Thoracic aorta (tissue), 2 donors: ENCODE results near the gene SLC26A11. TPM values are rescaled to one million over a fixed set of nuclear protein-coding genes. Genes with fewer than 3 reads are reported as not detected.

ENCODE experiments used
- ATAC-seq: fragments of 150-250 bp; one replicate; pipeline ENCODE4 v1.8.0; 2017; ENCODE audit warnings: low read depth; ENCODE audit not compliant: insufficient number of reproducible peaks, low FRiP score
- DNase-seq: peaks from one replicate; pipeline ENCODE4 v3.0.0-alpha.2; 2020; ENCODE audit warnings: low spot score
- H3K27ac ChIP-seq, 2 donors: fragments of 200-600 bp; sonication (generic); 1 replicate in 1 of 2; 2 replicates in 1 of 2; pipeline ENCODE4 v1.5.1; 2016; ENCODE audit warnings: mild to moderate bottlenecking in 2 of 2, moderate library complexity in 2 of 2
- H3K27me3 ChIP-seq: fragments of 200-600 bp; sonication (generic); replicated peaks from 2 replicates; pipeline ENCODE4 v1.6.0; 2016; ENCODE audit warnings: mild to moderate bottlenecking; ENCODE audit not compliant: insufficient read depth
- H3K36me3 ChIP-seq: fragments of 200-600 bp; sonication (generic); one replicate; pipeline ENCODE4 v1.5.1; 2016
- H3K4me1 ChIP-seq, 2 donors: fragments of 200-600 bp; sonication (generic); 1 replicate in 1 of 2; 2 replicates in 1 of 2; pipeline versions ENCODE4 v1.5.1 to v1.6.0; 2016; ENCODE audit warnings: low read depth in 2 of 2, mild to moderate bottlenecking in 1 of 2; ENCODE audit not compliant: control insufficient read depth in 1 of 2
- H3K4me3 ChIP-seq: fragments of 200-600 bp; sonication (generic); 2 replicates; pipeline ENCODE4 v1.5.1; 2016; ENCODE audit warnings: mild to moderate bottlenecking
- H3K9me3 ChIP-seq: fragments of 200-600 bp; sonication (generic); 2 replicates; pipeline ENCODE4 v1.5.1; 2016
- total RNA-seq, 2 donors: library from RNA; depleted of rRNA; stranded (reverse); fragments of >200 nt; gene quantifications; one replicate each; pipeline versions ENCODE4 v1.1.0 to v1.2.3, GENCODE V29; 2016
- TF ChIP-seq, protein P1 (sequence below): fragments of 200-600 bp; sonication (generic); IDR thresholded peaks from one replicate; pipeline ENCODE4 v1.5.1; 2019; ENCODE audit warnings: antibody characterized with exemption

SLC26A11 gene
- total RNA-seq, 2 donors from 2014 or later, result 41.1 to 69.2 TPM

DNA sequence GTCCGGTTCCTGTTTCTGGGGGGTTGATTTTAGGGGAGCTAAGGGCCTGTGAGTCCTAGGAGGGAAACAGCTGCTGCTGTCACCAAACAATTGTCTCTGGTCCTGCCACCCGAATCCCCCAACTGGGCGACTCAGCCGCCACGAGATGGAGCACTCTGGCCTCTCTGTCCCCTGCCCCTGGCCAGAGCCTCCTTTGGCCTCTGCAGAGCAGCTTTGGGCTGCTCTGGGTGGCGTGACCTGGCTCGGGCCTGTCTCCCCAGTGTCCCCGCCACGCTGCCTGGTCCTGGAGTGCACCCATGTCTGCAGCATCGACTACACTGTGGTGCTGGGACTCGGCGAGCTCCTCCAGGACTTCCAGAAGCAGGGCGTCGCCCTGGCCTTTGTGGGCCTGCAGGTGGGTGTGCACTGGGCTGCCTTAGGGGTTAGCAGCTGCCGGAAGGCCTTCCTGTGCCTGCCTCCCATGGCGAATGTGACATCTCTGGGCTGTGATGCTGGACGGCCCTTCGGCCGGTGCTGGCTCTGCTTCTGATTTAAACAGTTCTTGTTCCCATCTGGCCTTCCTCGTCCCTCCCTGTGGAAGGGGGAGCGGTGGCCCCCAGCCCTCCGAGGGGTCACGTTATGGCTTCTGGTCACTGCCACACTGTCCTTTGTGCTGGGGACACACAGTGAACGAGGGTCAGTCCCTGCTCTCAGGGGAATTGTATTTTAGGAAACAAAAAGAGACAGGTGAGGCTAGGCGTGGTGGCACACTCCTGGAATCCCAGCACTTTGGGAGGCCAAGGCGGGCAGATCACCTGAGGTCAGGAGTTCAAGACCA is 28.9 kb downstream of the SLC26A11 start:
- DNase-seq, result no peak
- peaks cover 29% of the 10 kb centered on the region for H3K36me3 ChIP-seq

GRCh38 chr17:80251966-80252365 is 31.7 kb downstream of the SLC26A11 start:
- Histone ChIP-seq H3K9me3 (no peaks in the 10 kb centered on the region), H3K4me1 (peaks cover 15 to 18% of the 10 kb centered on the region in 2 donors), H3K27me3 (no peaks in the 10 kb centered on the region), H3K36me3 (peaks cover 12% of the 10 kb centered on the region), H3K4me3 (no peak overlapping the region), H3K27ac (no peak overlapping the region)
- DNase-seq (no peak), ATAC-seq (no peak)
- TF ChIP-seq, protein P1, sequence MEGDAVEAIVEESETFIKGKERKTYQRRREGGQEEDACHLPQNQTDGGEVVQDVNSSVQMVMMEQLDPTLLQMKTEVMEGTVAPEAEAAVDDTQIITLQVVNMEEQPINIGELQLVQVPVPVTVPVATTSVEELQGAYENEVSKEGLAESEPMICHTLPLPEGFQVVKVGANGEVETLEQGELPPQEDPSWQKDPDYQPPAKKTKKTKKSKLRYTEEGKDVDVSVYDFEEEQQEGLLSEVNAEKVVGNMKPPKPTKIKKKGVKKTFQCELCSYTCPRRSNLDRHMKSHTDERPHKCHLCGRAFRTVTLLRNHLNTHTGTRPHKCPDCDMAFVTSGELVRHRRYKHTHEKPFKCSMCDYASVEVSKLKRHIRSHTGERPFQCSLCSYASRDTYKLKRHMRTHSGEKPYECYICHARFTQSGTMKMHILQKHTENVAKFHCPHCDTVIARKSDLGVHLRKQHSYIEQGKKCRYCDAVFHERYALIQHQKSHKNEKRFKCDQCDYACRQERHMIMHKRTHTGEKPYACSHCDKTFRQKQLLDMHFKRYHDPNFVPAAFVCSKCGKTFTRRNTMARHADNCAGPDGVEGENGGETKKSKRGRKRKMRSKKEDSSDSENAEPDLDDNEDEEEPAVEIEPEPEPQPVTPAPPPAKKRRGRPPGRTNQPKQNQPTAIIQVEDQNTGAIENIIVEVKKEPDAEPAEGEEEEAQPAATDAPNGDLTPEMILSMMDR, result no peak

More for the DNA sequence above, 28.9 kb downstream of the SLC26A11 start:
- no peak for ATAC-seq
- Histone ChIP-seq H3K4me3 (no peak overlapping the region), H3K9me3 (no peaks in the 10 kb centered on the region), H3K27ac (no peak overlapping the region), H3K27me3 (no peaks in the 10 kb centered on the region), H3K4me1 (peaks cover 0 to 4% of the 10 kb centered on the region in 2 donors)
- TF ChIP-seq, protein P1, result no peak

DNA sequence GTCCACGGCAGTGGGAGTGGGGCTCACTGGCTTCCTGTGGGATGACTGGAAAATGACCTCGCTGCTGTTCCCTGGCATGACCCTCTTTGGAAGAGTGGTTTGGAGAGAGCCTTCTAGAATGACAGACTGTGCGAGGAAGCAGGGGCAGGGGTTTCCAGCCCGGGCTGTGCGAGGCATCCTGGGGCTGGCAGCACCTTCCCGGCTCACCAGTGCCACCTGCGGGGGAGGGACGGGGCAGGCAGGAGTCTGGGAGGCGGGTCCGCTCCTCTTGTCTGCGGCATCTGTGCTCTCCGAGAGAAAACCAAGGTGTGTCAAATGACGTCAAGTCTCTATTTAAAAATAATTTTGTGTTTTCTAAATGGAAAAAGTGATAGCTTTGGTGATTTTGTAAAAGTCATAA is 32.6 kb downstream of the SLC26A11 start:
- H3K27ac ChIP-seq, result no peak overlapping the region
- no peaks in the 10 kb centered on the region for H3K9me3 ChIP-seq
- no peaks in the 10 kb centered on the region for H3K27me3 ChIP-seq
- no peak overlapping the region for H3K4me3 ChIP-seq
- no peak for ATAC-seq
- peaks cover 15 to 18% of the 10 kb centered on the region in 2 donors for H3K4me1 ChIP-seq
- TF ChIP-seq, protein P1, result no peak
- DNase-seq, result no peak
- peaks cover 12% of the 10 kb centered on the region for H3K36me3 ChIP-seq

GRCh38 chr17:80253631-80254395 is 33.6 kb downstream of the SLC26A11 start:
- H3K36me3 ChIP-seq, result peaks cover 12% of the 10 kb centered on the region
- peak overlapping the region; percentile 76 to 93 for H3K27ac ChIP-seq
- TF ChIP-seq, protein P1, result no peak
- no peaks in the 10 kb centered on the region for H3K9me3 ChIP-seq
- no peak overlapping the region for H3K4me3 ChIP-seq
- no peaks in the 10 kb centered on the region for H3K27me3 ChIP-seq
- DNase-seq, result no peak
- ATAC-seq, result no peak
- peaks cover 15 to 20% of the 10 kb centered on the region in 2 donors for H3K4me1 ChIP-seq
